NT2/D1 (cell line): ENCODE measurements around the gene CDKN1C.

Experiments used
- DNase-seq: peaks from one replicate; pipeline ENCODE4 v3.0.0-alpha.2; 2011; ENCODE audit warnings: low read depth, low spot score
- H3K27me3 ChIP-seq: 2 replicates; pipeline ENCODE4 v1.6.0; 2011; ENCODE audit warnings: mild to moderate bottlenecking; ENCODE audit not compliant: insufficient read length, insufficient read depth
- H3K36me3 ChIP-seq: 2 replicates; pipeline ENCODE4 v1.6.1; 2011; ENCODE audit warnings: mild to moderate bottlenecking, low read length, mixed read lengths; ENCODE audit not compliant: insufficient read depth, insufficient read length
- H3K4me1 ChIP-seq: 2 replicates; pipeline ENCODE4 v1.5.1; 2011; ENCODE audit not compliant: insufficient read depth, insufficient read length
- H3K4me3 ChIP-seq: 2 replicates; pipeline ENCODE4 v1.5.1; 2011; ENCODE audit warnings: low read depth; ENCODE audit not compliant: insufficient read length
- H3K9ac ChIP-seq: 2 replicates; pipeline ENCODE4 v1.6.0; 2011; ENCODE audit warnings: low read depth; ENCODE audit not compliant: insufficient read length
- H3K9me3 ChIP-seq: 2 replicates; pipeline ENCODE4 v1.5.1; 2011; ENCODE audit warnings: mild to moderate bottlenecking, low read length; ENCODE audit not compliant: insufficient read depth
- SUZ12 ChIP-seq: IDR thresholded peaks from 2 replicates; pipeline ENCODE4 v1.6.1; 2011; ENCODE audit not compliant: insufficient read length, insufficient read depth; ENCODE audit errors: extremely low read depth
- YY1 ChIP-seq: IDR thresholded peaks from 2 replicates; pipeline ENCODE4 v1.6.1; 2011; ENCODE audit not compliant: insufficient read length, insufficient read depth
- ZNF274 ChIP-seq: IDR thresholded peaks from 2 replicates; pipeline ENCODE4 v1.6.1; 2011; ENCODE audit warnings: mild to moderate bottlenecking, low read depth, low read length

The CDKN1C gene

DNA sequence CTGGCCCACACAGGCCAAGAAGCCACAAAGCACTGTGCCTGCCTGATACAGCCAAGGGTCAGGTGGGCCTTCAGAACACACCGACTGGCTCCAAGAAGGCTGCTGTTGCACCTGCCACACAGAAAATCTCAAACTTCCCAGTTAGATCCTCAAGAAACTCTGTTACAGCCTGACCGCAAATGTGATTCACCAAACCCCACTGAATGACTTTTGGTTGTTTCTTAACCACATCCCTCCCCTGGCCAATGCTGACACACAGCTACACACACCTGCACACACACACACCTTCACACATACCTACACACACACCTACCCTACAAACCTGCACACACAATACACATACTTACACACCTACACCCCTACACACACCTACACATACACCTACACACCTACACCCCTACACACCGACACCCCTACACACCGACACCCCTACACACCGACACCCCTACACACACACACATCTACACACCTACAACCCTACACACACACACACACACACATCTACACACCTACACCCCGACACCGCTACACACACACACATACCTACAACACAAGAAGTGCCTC, 31.5 kb downstream of the CDKN1C start:
- Histone ChIP-seq H3K4me3 (no peak overlapping the region), H3K36me3 (no peaks in the 10 kb centered on the region), H3K4me1 (peaks cover 16% of the 10 kb centered on the region), H3K9me3 (no peaks in the 10 kb centered on the region), H3K27me3 (peaks cover 37% of the 10 kb centered on the region), H3K9ac (no peak overlapping the region)
- TF ChIP-seq SUZ12 (no peak), ZNF274 (no peak), YY1 (no peak)
- DNase-seq, result no peak

DNA sequence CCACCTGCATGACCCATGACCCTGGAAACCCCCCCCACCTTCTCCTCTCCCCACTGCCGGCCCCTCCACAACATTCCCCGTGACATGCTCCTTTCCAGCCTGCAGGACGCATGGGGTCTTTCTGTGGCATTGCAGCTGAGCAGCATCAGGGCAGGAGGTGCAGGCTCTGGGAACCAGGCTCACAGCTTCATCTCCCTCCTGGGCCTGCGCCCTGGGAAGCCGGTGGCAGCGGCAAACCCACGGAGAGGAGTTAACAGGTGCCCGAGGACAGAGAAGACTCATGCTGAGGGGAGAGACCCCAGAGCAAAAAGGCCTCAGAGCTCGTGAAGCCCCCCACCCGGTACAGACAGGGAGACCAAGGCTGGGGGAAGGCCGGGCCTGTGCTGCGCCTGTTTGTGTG, 32.2 kb downstream of the CDKN1C start:
- H3K9ac ChIP-seq, result no peak overlapping the region
- no peaks in the 10 kb centered on the region for H3K36me3 ChIP-seq
- H3K9me3 ChIP-seq, result no peaks in the 10 kb centered on the region
- no peak for TF ChIP-seq SUZ12
- H3K4me1 ChIP-seq, result peaks cover 17% of the 10 kb centered on the region
- H3K27me3 ChIP-seq, result peaks cover 40% of the 10 kb centered on the region
- H3K4me3 ChIP-seq, result no peak overlapping the region
- DNase-seq, result no peak

DNA sequence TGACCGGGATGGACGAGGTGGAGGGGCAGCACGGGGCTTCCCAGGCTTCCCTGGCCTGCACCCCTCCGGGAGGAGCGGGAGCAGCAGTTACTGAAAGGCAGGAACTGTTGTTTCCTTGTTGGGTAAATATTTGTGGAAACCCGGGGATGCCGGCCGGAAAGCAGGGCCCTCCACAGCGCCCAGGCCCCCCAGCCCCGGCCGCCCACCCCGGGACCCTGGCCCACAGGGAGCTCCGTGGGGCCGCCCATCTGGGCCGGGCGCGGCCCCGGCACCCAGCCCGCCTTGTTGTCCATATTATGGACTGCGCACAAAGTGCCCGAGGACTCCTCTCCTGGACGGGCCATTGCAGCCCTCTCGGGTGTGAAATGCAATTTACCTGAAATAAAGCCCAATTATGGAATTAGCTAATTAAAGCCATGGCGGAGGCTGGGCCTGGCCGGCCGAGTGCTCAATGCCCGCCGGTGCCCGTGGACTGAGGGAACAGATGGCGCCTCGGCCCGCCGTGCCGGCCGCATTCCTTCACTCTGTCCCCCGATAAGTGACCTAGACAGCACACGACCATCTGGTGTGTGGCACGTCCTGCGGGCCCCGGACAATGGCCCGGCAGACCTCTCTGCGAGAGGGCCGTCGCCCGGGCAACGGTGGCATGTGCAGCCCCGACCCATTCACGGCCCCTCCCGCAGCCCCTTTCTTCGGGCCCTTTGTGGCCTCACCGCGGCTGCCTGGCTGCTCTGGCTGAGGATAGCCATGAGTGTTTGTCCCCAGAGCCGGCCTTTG, 35.4 kb downstream of the CDKN1C start:
- Histone ChIP-seq H3K9me3 (no peaks in the 10 kb centered on the region), H3K4me1 (peaks cover 25% of the 10 kb centered on the region), H3K27me3 (peaks cover 25% of the 10 kb centered on the region), H3K36me3 (no peaks in the 10 kb centered on the region), H3K9ac (no peak overlapping the region), H3K4me3 (no peak overlapping the region)
- DNase-seq, result no peak
- no peak for TF ChIP-seq YY1
- TF ChIP-seq ZNF274, result no peak
- no peak for TF ChIP-seq SUZ12

DNA sequence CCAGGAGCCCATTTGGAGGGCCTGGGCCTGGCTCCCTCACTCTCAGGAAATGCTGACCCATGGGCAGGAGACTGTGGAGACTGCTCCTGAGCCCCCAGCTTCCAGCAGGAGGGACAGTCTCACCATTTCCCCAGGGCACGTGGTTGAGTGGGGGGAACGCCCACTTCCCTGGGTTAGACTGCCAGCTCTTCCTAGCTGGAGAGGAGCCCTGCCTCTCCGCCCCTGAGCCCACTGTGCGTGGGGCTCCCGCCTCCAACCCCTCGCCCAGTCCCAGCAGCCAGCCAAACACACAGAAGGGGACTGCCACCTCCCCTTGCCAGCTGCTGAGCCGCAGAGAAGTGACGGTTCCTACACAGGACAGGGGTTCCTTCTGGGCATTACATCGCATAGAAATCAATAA, 37.1 kb downstream of the CDKN1C start:
- Histone ChIP-seq H3K27me3 (peaks cover 8% of the 10 kb centered on the region), H3K36me3 (no peaks in the 10 kb centered on the region), H3K4me1 (peaks cover 25% of the 10 kb centered on the region), H3K4me3 (no peak overlapping the region), H3K9ac (no peak overlapping the region), H3K9me3 (no peaks in the 10 kb centered on the region)
- DNase-seq, result no peak
- TF ChIP-seq SUZ12, result no peak

DNA sequence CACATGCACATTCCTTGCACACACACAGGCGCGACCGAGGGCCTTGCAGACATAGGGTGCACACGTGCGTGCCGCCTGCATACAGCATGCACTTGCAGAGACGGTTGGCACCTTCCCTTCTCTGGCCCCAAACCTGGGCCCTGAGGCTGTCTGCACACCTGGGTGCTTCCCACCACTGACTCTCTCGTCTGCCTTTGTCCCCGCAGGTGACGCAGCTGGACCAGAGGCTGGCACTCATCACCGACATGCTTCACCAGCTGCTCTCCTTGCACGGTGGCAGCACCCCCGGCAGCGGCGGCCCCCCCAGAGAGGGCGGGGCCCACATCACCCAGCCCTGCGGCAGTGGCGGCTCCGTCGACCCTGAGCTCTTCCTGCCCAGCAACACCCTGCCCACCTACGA, 38.0 kb downstream of the CDKN1C start:
- no peak overlapping the region for H3K4me3 ChIP-seq
- DNase-seq, result no peak
- no peak overlapping the region for H3K9ac ChIP-seq
- H3K9me3 ChIP-seq, result no peaks in the 10 kb centered on the region
- H3K36me3 ChIP-seq, result no peaks in the 10 kb centered on the region
- H3K27me3 ChIP-seq, result peaks cover 11% of the 10 kb centered on the region
- TF ChIP-seq SUZ12 (no peak), YY1 (no peak), ZNF274 (no peak)
- peaks cover 21% of the 10 kb centered on the region for H3K4me1 ChIP-seq

DNA sequence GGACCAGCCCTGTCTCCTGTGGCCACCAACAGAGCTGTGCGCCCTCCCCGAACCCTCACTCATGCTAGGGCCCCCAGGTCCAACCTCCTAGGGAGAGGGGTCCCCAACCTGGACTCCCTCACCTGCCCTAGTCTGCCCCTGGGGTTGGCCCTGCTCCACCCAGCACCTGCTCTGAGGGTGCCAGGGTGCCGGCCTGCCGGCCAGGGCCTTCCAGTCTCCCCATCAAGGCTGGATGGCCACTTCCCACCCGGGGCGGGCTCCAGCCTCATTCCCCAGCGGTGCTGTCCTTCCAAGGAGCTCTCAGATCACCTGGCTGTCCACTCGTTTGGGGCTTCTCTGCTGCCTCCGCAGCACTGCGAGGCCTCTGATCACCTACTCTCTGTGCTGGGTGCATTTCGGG, 39.1 kb downstream of the CDKN1C start:
- DNase-seq, result no peak
- H3K36me3 ChIP-seq, result no peaks in the 10 kb centered on the region
- peaks cover 19% of the 10 kb centered on the region for H3K4me1 ChIP-seq

DNA sequence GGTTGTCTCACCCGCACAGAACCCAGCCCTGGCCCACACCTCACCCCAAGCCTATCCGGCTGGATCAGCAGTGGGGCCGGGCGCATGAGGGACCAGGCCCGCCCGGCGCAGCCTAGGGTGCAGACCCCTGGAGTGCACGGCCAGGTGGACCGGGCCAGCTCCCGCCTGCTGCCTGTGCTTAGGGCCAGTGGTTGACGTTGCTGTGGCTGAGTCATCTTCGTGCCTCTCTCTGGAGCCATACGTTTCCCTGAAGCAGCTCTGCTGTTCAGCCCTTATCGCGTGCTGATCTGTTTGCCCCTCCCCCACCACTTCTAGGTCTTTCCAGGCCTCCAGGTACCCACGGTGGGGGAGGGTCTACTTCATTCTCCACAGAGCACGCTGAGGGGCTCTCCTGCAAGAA, 39.5 kb downstream of the CDKN1C start:
- TF ChIP-seq SUZ12, result no peak
- no peak for TF ChIP-seq ZNF274
- no peak for TF ChIP-seq YY1
- H3K9ac ChIP-seq, result peak overlapping the region; percentile 36
- no peak overlapping the region for H3K4me3 ChIP-seq
- H3K9me3 ChIP-seq, result no peaks in the 10 kb centered on the region
- DNase-seq, result no peak
- peaks cover 21% of the 10 kb centered on the region for H3K4me1 ChIP-seq
- H3K27me3 ChIP-seq, result peaks cover 16% of the 10 kb centered on the region
- no peaks in the 10 kb centered on the region for H3K36me3 ChIP-seq

More for the DNA sequence above, 39.1 kb downstream of the CDKN1C start:
- Histone ChIP-seq H3K9ac (peak overlapping the region; percentile 45), H3K9me3 (no peaks in the 10 kb centered on the region), H3K4me3 (no peak overlapping the region), H3K27me3 (peaks cover 16% of the 10 kb centered on the region)
- TF ChIP-seq SUZ12 (no peak), YY1 (no peak), ZNF274 (no peak)

DNA sequence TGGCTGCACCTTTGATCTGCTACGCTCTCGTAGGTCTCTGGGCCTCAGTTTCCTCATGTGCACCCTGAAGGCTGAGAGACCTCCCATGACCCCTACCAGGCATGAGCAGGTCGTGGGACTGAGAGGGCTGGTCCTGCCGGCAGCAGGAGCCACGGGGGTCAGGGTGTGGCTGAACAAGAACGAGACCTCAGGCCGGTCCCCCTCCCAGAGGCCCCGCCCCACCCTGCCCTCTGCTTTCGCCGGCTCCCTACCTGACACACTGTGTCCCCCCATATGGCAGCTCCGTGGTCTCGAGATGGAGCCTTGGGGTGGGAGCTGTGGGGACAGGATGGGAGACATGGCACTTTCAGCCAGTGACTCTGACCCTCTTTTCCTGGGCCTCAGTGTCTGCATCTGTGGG, 40.6 kb downstream of the CDKN1C start:
- H3K9ac ChIP-seq, result no peak overlapping the region
- H3K36me3 ChIP-seq, result no peaks in the 10 kb centered on the region
- peaks cover 19% of the 10 kb centered on the region for H3K4me1 ChIP-seq
- peaks cover 16% of the 10 kb centered on the region for H3K27me3 ChIP-seq
- H3K4me3 ChIP-seq, result no peak overlapping the region
- TF ChIP-seq SUZ12, result no peak
- TF ChIP-seq ZNF274, result no peak
- TF ChIP-seq YY1, result no peak
- H3K9me3 ChIP-seq, result no peaks in the 10 kb centered on the region
- no peak for DNase-seq
